Mesothelial cell of epicardium (in vitro differentiated cells): Measurements from ENCODE around the gene SKOR1. TPM values are rescaled to one million over a fixed set of nuclear protein-coding genes. Genes with fewer than 3 reads are reported as not detected.

ENCODE experiments used
- DNase-seq, 2 experiments: peaks; one replicate each; pipeline ENCODE4 v3.0.0; 2021; ENCODE audit warnings: low spot score in 2 of 2; ENCODE audit not compliant: unreplicated experiment in 2 of 2
- H3K27ac Mint-ChIP-seq: 2 replicates; pipeline ENCODE4 v1.8.0; 2021; ENCODE audit warnings: mixed read lengths
- H3K27me3 Mint-ChIP-seq: 2 replicates; pipeline ENCODE4 v1.8.0; 2021; ENCODE audit warnings: low read depth, mixed read lengths
- H3K36me3 Mint-ChIP-seq: 2 replicates; pipeline ENCODE4 v1.8.0; 2021; ENCODE audit warnings: mixed read lengths
- H3K4me1 Mint-ChIP-seq: 2 replicates; pipeline ENCODE4 v1.8.0; 2021; ENCODE audit warnings: mixed read lengths
- H3K4me3 Mint-ChIP-seq: 2 replicates; pipeline ENCODE4 v1.8.0; 2021; ENCODE audit warnings: mild to moderate bottlenecking, moderate library complexity, mixed read lengths
- H3K9me3 Mint-ChIP-seq: 2 replicates; pipeline ENCODE4 v1.8.0; 2021; ENCODE audit warnings: mixed read lengths
- total RNA-seq: library from RNA; stranded (reverse); gene quantifications from 3 replicates; pipeline ENCODE4 v1.2.1, GENCODE V29; 2021
- TF ChIP-seq, protein P1 (sequence below): fragments of 200-600 bp; sonication (generic); IDR thresholded peaks from one replicate; pipeline ENCODE4 v1.5.0; 2021; ENCODE audit warnings: antibody characterized with exemption; ENCODE audit not compliant: unreplicated experiment

SKOR1 gene
- total RNA-seq, 1 donor from 2014 or later: 1.1 TPM

- H3K27me3 Mint-ChIP-seq: peaks cover 84% of the 10 kb centered on the region
- H3K4me3 Mint-ChIP-seq: no peak overlapping the region
Observed at GRCh38 chr15:67816668-67817067, 8.6 kb upstream of the SKOR1 start.

DNA sequence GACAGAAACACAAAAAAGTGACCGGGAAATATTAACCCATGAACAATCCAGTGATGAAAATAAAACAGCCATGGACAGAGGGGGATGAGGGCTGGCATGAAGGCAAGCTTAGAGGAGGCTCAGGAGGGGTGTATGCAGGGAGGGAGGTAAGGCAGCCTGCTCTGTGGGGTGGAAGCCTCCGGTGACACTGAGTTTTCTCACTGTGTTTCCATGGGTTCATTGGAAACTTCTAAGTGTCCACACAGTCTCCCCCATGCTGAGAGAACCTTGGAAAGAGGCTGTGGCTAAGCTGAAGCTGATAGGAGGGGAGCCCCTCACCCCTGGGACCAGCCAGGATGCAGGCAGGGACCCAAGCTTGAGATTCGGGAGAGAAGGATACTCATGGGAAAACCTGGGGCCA is 6.8 kb upstream of the SKOR1 start:
- Mint-ChIP-seq H3K9me3 (peaks cover 16% of the 10 kb centered on the region), H3K36me3 (peaks cover 3% of the 10 kb centered on the region), H3K27me3 (peaks cover 81% of the 10 kb centered on the region), H3K4me3 (no peak overlapping the region), H3K27ac (no peak overlapping the region), H3K4me1 (peaks cover 9% of the 10 kb centered on the region)
- no peak for DNase-seq
- TF ChIP-seq, protein P1, sequence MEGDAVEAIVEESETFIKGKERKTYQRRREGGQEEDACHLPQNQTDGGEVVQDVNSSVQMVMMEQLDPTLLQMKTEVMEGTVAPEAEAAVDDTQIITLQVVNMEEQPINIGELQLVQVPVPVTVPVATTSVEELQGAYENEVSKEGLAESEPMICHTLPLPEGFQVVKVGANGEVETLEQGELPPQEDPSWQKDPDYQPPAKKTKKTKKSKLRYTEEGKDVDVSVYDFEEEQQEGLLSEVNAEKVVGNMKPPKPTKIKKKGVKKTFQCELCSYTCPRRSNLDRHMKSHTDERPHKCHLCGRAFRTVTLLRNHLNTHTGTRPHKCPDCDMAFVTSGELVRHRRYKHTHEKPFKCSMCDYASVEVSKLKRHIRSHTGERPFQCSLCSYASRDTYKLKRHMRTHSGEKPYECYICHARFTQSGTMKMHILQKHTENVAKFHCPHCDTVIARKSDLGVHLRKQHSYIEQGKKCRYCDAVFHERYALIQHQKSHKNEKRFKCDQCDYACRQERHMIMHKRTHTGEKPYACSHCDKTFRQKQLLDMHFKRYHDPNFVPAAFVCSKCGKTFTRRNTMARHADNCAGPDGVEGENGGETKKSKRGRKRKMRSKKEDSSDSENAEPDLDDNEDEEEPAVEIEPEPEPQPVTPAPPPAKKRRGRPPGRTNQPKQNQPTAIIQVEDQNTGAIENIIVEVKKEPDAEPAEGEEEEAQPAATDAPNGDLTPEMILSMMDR: no peak

More at GRCh38 chr15:67816668-67817067, 8.6 kb upstream of the SKOR1 start:
- TF ChIP-seq, protein P1: no peak
- peaks cover 16% of the 10 kb centered on the region for H3K9me3 Mint-ChIP-seq
- H3K4me1 Mint-ChIP-seq: peaks cover 9% of the 10 kb centered on the region
- peaks cover 3% of the 10 kb centered on the region for H3K36me3 Mint-ChIP-seq
- H3K27ac Mint-ChIP-seq: no peak overlapping the region
- no peak for DNase-seq

DNA sequence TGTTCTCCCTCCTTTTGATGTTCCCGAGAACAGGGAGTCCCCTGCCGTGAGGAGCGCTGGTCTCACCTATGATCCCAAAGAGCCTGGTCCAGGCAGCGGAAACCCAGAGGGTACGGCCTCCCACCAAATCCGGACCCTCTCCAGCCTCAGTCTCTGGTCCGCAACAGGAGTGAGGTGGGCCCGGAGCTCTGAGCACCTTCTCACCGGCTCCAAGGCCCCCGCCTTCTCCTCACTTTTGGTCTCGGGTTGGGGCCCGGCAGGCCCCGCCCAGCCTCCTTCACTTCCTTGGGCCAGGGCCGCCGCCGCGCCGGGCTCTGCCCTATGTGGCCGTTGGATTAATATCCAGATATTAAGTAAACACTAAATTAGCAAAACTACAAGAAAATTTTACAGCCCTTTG is 5.7 kb upstream of the SKOR1 start:
- H3K9me3 Mint-ChIP-seq: peaks cover 16% of the 10 kb centered on the region
- H3K4me1 Mint-ChIP-seq: peaks cover 17% of the 10 kb centered on the region
- H3K4me3 Mint-ChIP-seq: no peak overlapping the region
- DNase-seq: no peak
- TF ChIP-seq, protein P1: no peak
- no peak overlapping the region for H3K27ac Mint-ChIP-seq
- peaks cover 92% of the 10 kb centered on the region for H3K27me3 Mint-ChIP-seq
- peaks cover 3% of the 10 kb centered on the region for H3K36me3 Mint-ChIP-seq

DNA sequence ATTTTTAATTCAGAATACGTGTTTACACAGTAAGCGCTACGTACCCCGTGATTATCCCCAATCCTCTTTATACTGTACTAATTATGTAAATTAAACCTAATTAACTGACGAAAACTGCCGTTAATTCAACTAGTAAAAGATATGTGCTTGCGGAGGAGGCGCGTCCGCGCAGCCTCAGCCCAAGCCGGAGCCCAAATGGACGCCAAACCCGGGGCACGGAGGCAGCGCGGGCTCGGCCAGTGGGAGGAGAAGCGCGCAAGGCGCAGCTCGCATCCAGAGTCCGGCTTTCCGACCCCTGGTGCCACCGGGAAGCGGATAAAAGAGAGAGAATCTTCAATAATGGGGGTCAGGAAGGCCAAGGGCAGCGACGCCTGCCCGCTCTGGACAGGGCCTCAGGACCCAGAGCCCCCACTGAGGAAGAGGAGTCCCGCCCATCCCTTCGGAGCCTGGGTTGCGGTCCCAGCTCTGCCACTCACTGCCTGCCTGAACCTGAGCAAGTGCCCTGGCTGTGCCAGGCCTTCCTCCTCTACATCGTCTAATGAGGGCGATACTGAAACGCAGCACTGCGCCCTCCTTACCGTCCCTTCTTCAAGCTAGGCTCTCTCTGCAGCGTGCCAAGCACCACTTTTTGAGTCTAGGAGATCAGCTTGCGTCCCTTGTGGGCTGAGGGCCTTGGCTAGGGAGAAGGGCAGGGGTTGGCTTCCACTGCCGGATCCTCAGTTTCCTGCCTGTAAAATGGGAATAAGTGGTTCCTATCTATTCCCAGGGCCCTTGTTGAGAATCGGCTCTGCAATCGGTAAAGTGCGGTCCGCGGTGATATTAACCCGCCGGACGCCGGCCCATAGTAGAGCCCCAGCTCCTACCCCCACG is 5.0 kb upstream of the SKOR1 start:
- Mint-ChIP-seq H3K36me3 (peaks cover 3% of the 10 kb centered on the region), H3K27me3 (peaks cover 94% of the 10 kb centered on the region), H3K4me3 (no peak overlapping the region), H3K4me1 (peaks cover 17% of the 10 kb centered on the region), H3K27ac (no peak overlapping the region), H3K9me3 (peaks cover 16% of the 10 kb centered on the region)
- TF ChIP-seq, protein P1: no peak
- no peak for DNase-seq

GRCh38 chr15:67820992-67821783 is 4.1 kb upstream of the SKOR1 start:
- peaks cover 3% of the 10 kb centered on the region for H3K36me3 Mint-ChIP-seq
- H3K27me3 Mint-ChIP-seq: peaks cover 94% of the 10 kb centered on the region
- DNase-seq: peak; percentile 66 to 85
- peaks cover 24% of the 10 kb centered on the region for H3K4me1 Mint-ChIP-seq
- TF ChIP-seq, protein P1: no peak
- peak overlapping the region; percentile 34 for H3K4me3 Mint-ChIP-seq
- peaks cover 10% of the 10 kb centered on the region for H3K9me3 Mint-ChIP-seq
- no peak overlapping the region for H3K27ac Mint-ChIP-seq
